Ovary (tissue), 9 donors: ENCODE data around the gene UNC5CL. TPM values are rescaled to one million over a fixed set of nuclear protein-coding genes. Genes with fewer than 3 reads are reported as not detected.

Source experiments
- DNase-seq, 5 donors: peaks; one replicate each; pipeline ENCODE4 v3.0.0-alpha.2; 2019 to 2020
- H3K27ac ChIP-seq, 2 donors: fragments of 200-600 bp; one replicate each; pipeline versions ENCODE4 v1.5.1 to v1.8.0; 2019 to 2022
- H3K27me3 ChIP-seq: fragments of 200-600 bp; one replicate; pipeline ENCODE4 v1.8.0; 2022
- H3K36me3 ChIP-seq: fragments of 200-600 bp; sonication (generic); one replicate; pipeline ENCODE4 v1.5.1; 2019
- H3K4me1 ChIP-seq: one replicate; pipeline ENCODE4 v1.8.1; 2013; ENCODE audit warnings: mild to moderate bottlenecking, moderate library complexity; ENCODE audit not compliant: insufficient read depth
- H3K4me3 ChIP-seq: fragments of 200-600 bp; sonication (generic); one replicate; pipeline ENCODE4 v1.5.1; 2017
- H3K9me3 ChIP-seq, 2 donors: fragments of 200-600 bp in 1 of 2; sonication (generic) in 1 of 2; one replicate each; pipeline versions ENCODE4 v1.5.1 to v1.8.1; 2013 to 2019; ENCODE audit warnings: mild to moderate bottlenecking in 1 of 2, moderate library complexity in 1 of 2
- EP300 ChIP-seq: sonication (generic); formaldehyde crosslinking; IDR thresholded peaks from one replicate; pipeline ENCODE4 v1.6.1; 2017; ENCODE audit warnings: antibody characterized with exemption
- POLR2A ChIP-seq: fragments of 450-650 bp; IDR thresholded peaks from one replicate; pipeline ENCODE4 v1.6.1; 2017; ENCODE audit warnings: antibody characterized with exemption, mild to moderate bottlenecking, moderate library complexity
- WGBS, 3 donors: extraction: QIAGEN DNeasy Blood & Tissue Kit in 1 of 3; methylation state at CpG; one replicate each; pipeline versions ENCODE4 v1.1.5 to v1.1.7; 2013 to 2017; 5-methylcytosine and 5-hydroxymethylcytosine counted together
- intact Hi-C, 4 donors: fragments of 100-400 bp; cut with DNase I; formaldehyde crosslinking; loops; one replicate each; pipeline versions ENCODE4 v1.11.0 to v1.15.1; 2022 to 2023
- polyA plus RNA-seq, 2 donors: library from polyadenylated mRNA; stranded (reverse); fragments of 200-250 nt in 1 of 2; fragments of 350-450 nt in 1 of 2; fragmentation: Illumina TruSeq in 1 of 2; extraction: RNeasy Lipid Tissue Mini Kit (QIAGEN cat#74804) in 1 of 2; gene quantifications; one replicate each; pipeline ENCODE4 v1.2.3, GENCODE V29; 2013 to 2014
- total RNA-seq, 7 donors: library from RNA; depleted of rRNA in 2 of 7; stranded (reverse); fragments of >200 nt in 2 of 7; fragmentation: NEBNext Ultra II Directional in 3 of 7; extraction: Animal tissue kit (Norgen Biotek cat#: 25700) in 3 of 7; gene quantifications; one replicate each; pipeline versions ENCODE4 v1.1.0 to v1.2.4, GENCODE V29; 2016 to 2023
- TF ChIP-seq, protein P1 (sequence below), 3 donors: fragments of 450-650 bp in 2 of 3; fragments of 200-600 bp in 1 of 3; IDR thresholded peaks; one replicate each; pipeline versions ENCODE4 v1.5.1 to v1.8.0; 2016 to 2022; ENCODE audit warnings: antibody characterized with exemption in 3 of 3, mild to moderate bottlenecking in 1 of 3
- donor health status: DM: no; HTN: no; CAD: no; lungs with moderate emphysema.
- donor health status: DM: no; HTN: no; CAD: no.
- donor health status: Bipolar disorder and iron deficiency.
- donor health status: DM: yes; HTN: yes; CAD: no.
- donor health status: DM: no; HTN: no; CAD: no.
- donor health status: DM: yes; HTN: yes; CAD: no.

UNC5CL gene
- total and polyA plus RNA-seq, 9 donors = 0.60 to 2.1 (median 0.86) TPM

DNA sequence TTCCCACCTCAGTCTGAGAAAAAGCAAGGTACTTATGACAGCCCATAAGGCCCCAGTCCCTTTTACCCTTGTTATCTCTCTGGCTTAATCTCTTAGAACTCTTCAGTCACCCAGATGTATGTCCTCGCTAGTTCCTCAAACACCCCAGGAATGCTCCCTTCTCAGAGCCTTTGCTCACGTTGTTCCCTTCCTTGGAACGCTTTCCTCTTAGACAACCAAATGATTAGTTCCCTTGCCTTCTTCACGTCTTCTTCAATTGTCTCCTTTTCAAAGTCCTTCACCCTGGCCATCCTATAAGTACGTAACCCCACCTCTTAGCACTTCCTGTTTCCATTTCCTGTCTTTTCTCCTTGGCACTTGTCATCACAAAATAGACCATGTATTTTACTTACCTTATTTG lies 12.9 kb upstream of the UNC5CL start:
- TF ChIP-seq EP300 (no peak), POLR2A (no peak)
- TF ChIP-seq, protein P1, sequence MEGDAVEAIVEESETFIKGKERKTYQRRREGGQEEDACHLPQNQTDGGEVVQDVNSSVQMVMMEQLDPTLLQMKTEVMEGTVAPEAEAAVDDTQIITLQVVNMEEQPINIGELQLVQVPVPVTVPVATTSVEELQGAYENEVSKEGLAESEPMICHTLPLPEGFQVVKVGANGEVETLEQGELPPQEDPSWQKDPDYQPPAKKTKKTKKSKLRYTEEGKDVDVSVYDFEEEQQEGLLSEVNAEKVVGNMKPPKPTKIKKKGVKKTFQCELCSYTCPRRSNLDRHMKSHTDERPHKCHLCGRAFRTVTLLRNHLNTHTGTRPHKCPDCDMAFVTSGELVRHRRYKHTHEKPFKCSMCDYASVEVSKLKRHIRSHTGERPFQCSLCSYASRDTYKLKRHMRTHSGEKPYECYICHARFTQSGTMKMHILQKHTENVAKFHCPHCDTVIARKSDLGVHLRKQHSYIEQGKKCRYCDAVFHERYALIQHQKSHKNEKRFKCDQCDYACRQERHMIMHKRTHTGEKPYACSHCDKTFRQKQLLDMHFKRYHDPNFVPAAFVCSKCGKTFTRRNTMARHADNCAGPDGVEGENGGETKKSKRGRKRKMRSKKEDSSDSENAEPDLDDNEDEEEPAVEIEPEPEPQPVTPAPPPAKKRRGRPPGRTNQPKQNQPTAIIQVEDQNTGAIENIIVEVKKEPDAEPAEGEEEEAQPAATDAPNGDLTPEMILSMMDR (IDR thresholded peaks at IDR 0.05) = no peak
- no peak for DNase-seq
- Histone ChIP-seq H3K4me3 (no peak overlapping the region), H3K27me3 (no peaks in the 10 kb centered on the region), H3K27ac (no peak overlapping the region), H3K9me3 (no peaks in the 10 kb centered on the region), H3K36me3 (no peaks in the 10 kb centered on the region), H3K4me1 (no peaks in the 10 kb centered on the region)
- WGBS, 3 donors = 77 to 85% (median 81%) methylated on average over 5 of the region's 5 CpGs
- intact Hi-C loops = no loop called here

DNA sequence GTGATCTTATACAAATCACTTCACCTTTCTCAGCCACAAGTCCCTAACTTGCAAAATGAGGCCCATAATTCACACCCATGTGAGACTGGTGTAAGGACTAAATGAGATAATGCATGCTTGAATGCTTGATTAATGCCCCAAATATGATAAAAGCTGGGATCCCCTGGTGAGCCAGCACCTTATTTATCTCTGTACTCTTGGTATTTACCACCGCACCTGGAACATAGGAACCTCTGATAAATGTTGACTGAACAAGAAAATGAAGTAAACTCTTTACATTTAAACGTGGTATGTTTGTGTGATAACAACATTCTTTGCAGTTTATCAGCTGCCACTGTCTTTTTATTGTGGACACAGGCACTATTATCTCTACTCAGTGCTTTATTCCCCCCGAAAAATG lies 11.5 kb upstream of the UNC5CL start:
- intact Hi-C loops = no loop called here
- no peaks in the 10 kb centered on the region for H3K27me3 ChIP-seq
- H3K36me3 ChIP-seq = no peaks in the 10 kb centered on the region
- no peak for DNase-seq
- no peak overlapping the region for H3K4me3 ChIP-seq
- H3K27ac ChIP-seq = no peak overlapping the region
- no peaks in the 10 kb centered on the region for H3K4me1 ChIP-seq
- 56 to 61% (median 60%) methylated on average over 3 of the region's 3 CpGs for WGBS, 3 donors
- no peaks in the 10 kb centered on the region for H3K9me3 ChIP-seq
- TF ChIP-seq EP300 (no peak), POLR2A (no peak)
- TF ChIP-seq, protein P1 (IDR thresholded peaks at IDR 0.05) = no peak

DNA sequence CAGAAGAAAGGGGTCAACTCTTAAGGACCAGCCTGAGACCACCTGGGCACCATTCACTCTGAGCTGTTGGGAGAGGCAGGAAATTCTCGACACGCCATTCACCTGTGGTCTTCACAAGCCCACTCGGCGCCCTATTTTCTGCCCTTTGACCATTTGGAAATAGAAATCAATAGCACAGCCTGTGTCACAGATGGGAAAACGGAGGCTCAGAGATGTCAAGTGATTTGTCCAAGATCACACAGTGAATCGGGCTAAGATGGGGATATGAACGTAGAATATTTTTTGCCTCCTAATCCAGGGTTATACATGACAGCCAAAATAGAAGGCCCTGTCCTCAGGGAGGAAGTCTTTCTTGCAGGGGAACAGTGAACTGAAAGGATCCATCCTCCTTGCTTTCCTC lies 10.9 kb upstream of the UNC5CL start:
- DNase-seq = no peak
- Histone ChIP-seq H3K4me1 (no peaks in the 10 kb centered on the region), H3K27me3 (no peaks in the 10 kb centered on the region), H3K4me3 (no peak overlapping the region), H3K36me3 (no peaks in the 10 kb centered on the region), H3K9me3 (no peaks in the 10 kb centered on the region), H3K27ac (no peak overlapping the region)
- WGBS, 3 donors = 77 to 87% (median 80%) methylated on average over 7 of the region's 7 CpGs
- intact Hi-C loops = no loop called here
- TF ChIP-seq, protein P1 (IDR thresholded peaks at IDR 0.05) = no peak
- no peak for TF ChIP-seq EP300
- no peak for TF ChIP-seq POLR2A

DNA sequence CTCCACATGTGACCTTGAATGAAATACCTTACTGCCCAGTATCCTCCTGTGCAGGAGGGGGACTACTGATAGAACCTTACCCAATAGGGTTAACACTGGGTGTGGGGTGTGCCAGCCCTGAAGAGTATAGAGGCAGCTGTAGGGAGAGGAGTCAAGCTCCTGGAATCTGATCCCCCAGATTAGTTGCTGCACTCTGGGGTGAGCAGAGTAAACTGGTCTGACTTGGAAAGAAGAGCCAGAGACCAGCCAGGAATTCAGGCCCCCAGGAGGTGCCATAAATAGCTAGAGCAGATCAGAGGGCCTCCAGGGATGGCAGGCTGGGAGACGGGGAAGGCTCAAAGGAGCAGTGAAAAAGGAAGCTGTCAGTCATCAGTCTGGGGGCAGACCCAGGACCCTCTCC lies 10.5 kb upstream of the UNC5CL start:
- no peak for TF ChIP-seq EP300
- TF ChIP-seq POLR2A = no peak
- TF ChIP-seq, protein P1 (IDR thresholded peaks at IDR 0.05) = no peak
- intact Hi-C loops = no loop called here
- 62 to 92% (median 77%) methylated on average over 1 of the region's 1 CpG for WGBS, 3 donors

More for the DNA sequence above, 10.5 kb upstream of the UNC5CL start:
- Histone ChIP-seq H3K27me3 (no peaks in the 10 kb centered on the region), H3K4me3 (no peak overlapping the region), H3K36me3 (no peaks in the 10 kb centered on the region), H3K27ac (no peak overlapping the region), H3K9me3 (no peaks in the 10 kb centered on the region), H3K4me1 (no peaks in the 10 kb centered on the region)
- no peak for DNase-seq
